Activated naive CD4-positive, alpha-beta T cell treated with Interleukin-2 at 50 U/mL for 16 hours (primary cell): ENCODE data around the gene IFTAP.

Experiments used
- DNase-seq: peaks from one replicate; pipeline ENCODE4 v3.0.0-alpha.2; 2020

Gene IFTAP

DNA sequence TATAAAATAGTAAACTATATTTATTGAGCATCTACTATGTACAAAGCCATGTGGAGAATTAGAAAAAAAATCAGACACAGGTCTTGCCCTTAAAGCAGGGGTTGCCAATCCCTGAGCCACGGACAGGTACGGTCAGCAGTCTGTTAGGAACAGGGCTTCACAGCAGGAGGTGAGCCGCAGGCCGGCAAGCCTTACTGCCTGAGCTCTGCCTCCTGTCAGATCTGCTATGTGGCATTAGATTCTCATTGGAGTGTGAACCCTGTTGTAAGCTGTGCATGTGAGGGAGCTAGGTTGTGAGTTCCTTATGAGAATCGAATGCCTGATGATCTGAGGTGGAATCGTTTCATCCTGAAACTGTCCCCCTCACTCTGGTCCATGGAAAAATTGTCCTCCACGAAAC is 5.9 kb downstream of the IFTAP start:
- DNase-seq: no peak

DNA sequence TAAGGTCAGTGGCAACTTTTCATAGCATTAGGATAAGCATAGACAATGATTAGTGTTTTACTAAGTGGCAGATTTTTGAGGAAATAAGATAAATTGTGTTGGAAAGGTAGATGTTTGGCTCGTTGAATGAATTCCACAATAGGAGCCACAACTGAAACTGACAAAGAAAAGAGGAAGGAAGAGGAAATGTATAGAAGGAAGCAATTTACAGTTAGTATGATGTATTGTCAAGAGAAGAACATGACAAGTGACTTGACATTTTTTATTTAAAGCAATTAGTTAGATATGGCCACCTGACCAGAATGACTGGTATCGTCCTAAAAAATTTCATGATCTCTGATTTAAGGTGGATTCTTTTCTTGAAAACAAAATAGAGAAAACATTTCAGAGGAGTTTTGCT is 6.9 kb downstream of the IFTAP start:
- no peak for DNase-seq

DNA sequence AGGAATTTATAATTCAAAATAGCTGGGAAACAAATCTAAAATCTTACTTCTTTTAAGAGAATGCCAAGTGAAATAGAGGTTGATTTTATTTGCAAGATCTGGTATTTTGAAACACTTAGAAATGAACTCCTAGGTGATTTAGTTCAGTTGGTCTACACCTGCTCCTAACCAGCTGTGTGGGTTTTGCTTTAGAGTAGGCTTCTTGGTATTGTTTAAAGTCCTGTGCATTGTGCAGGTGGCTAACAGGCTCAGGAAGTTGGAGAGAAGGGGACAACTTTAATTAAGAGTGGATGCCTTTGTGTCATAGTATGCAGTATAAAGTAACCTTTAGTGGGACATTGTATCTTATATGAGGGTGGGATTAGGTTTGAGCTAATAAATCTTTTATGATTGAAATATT is 7.8 kb downstream of the IFTAP start:
- DNase-seq: no peak

DNA sequence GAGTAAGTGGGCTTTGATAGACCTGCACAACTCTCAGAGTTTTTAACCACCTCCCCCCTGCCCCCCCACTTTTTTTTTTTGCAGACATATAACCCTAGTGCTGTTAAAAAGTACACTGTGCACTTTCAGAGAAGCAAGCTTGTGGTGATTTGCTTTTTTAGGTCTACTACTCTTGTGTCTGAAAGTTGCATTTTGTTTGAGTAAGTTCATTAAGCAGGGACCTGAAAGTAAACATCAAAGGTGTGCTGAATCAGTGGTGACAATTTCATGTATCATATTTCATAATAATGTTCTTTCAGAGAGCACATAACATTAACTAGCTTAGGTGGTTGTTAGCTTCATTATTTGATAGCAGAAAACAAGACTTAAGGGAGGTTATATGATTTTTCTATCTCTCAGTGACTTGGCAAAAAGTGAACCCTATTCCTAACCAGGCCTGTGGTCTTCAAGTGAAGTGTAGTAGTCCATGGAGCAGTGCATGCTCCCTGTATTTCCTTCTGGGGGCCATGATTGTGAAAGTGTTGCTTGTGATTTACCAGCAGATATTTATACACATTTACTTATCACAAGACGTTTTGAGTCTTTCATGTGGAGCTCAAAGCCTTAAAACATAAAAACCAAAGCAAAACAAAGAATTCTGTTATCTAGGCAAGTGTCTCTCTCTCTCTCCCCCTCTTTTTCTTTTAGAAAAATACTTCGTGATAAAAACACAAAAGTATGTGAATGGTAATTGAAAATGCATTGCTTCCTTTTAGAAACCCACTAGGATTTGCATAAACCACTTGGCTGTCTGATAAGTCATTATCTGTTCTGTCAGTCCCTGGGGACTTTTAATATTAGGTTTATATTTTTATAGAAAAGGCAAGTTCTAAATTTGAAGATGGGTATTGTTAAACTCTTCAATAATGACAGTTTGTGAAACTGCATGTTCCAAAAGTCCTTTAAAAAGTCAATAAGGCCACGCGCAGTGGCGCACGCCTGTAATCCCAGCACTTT is 11.2 kb downstream of the IFTAP start:
- no peak for DNase-seq

DNA sequence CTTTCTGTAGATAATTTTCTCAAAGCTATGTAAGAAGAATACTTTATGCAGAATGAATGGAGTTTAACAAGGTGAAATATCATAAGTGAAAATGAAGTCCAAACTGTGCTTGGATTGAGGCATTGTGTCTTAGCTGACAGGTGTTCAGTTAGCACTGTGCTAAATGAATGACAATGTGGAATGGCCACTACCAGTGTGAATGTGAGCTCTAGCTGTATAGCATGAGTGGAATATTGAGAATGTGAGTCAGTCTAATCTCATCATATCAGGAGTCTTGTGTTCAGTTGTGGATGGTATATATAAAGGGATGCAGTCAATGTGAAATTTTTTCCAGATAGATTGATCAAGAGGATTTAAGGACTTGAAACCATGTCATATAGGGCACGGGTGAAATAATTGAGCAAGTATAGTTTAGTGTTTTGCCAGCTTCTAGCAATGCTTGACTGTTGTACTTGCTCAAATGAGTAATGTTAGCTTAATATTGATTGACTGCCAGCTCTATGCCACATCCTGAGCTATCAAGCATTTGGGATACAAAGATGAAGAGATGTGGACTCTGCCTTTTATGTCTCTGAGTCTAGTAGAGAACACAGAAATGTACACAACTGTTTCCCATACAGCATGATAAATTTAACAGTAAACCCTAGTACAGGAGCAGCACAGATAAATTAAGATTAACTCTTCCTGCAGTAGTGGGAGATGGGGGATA is 14.3 kb downstream of the IFTAP start:
- no peak for DNase-seq

DNA sequence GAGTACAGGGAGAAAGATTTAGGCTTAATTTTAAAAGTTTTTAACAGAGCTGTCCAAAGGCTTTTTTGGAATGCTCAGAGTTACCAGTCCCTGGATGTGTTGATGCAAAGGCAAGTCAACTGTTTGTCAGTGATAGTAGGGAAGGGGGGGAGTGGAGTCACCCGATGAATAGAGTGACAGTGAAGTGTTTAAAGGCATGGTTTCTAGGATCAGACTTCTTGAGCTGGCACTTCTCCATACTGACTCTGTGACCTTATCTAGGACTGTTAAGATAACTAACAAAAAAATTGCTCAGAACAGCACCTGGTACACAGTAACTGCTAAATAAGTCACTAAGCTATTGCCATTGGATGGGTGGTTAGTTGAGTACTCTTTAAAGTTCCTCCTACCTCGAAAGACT is 15.1 kb downstream of the IFTAP start:
- DNase-seq: no peak

DNA sequence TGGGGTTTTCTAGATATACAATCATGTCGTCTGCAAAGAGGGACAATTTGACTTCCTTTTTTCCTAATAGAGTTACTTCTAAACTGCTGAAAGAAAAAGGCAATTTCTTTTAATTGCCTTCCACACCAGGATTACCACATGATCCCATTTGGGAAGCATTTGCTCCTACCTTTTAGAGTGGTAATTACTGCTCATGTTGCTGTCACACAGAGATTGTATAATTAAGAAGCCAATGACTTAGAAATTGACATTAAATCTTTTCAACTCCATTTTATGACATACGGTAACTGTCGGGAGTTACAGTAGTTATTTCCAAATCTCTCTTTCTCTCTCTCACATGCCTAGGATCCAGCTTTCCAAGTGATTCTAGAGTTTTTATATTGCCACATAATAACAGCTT is 21.5 kb downstream of the IFTAP start:
- DNase-seq: no peak

DNA sequence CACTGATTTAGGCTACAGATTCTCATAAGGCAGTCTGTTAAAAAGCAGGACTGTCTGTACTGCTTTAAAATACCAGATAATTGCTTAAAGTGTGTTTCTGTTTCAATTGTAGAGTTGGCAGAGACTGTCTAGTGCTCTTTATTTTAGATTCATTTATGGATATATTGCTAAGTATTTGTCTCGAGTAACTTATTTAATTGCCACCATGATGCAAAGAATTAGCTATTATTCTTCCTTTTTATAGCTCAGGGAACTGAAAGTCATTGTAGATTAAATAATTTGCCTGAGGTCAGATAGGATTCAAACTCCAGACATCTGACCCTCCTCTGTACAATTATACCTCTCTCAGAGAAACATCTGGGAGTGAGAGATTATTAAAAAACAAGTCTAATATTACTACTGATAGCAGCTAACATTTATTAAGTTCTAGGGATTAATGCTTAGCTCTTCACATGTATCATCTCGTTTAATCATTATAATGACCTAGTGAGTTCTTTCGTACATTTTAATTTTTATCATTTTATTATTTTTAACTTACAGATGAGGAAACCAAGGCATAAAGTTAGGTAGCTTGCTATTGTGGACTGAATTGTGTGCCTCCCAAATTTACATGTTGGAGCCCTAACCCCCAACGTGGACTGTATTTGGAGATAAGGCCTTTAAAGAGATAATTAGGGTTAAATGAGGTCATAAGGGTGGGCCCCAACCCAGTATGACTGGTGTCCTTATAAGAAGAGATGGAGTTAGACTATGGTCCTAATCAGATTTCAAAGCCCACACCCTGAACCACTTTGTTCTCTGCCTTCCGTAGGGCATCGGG is 23.5 kb downstream of the IFTAP start:
- DNase-seq: no peak

DNA sequence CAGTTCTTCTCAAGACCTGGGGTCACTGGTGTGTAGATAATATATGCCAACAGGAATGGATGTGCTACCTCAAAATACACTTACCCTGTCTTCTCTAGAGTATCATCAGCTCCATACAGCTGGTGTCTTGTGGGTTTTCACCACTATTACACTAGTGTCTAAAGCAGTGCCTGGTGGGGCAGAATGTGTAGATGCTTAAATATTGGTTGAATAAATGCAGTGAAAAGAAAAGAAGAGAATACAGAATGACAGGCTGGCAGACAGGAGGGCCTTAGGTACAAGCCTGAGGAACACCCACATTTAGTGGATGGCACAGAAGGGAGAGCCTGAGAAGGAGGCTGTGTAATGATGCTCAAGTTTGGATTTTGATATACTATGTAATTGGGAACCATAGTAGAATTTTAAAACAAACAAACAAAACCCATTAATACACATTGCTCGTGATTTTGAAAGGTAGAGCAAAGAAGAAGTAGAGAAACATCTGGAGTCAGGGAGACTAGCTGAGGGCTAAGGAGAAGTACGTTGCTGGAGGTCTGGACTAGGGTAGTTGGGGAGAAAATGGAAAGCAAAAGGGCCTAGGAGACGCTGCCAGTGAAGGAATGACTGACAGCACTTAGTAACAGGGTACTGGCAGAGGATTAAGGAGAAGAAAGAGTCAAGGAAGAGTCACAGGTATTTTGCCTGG is 24.2 kb downstream of the IFTAP start:
- no peak for DNase-seq

DNA sequence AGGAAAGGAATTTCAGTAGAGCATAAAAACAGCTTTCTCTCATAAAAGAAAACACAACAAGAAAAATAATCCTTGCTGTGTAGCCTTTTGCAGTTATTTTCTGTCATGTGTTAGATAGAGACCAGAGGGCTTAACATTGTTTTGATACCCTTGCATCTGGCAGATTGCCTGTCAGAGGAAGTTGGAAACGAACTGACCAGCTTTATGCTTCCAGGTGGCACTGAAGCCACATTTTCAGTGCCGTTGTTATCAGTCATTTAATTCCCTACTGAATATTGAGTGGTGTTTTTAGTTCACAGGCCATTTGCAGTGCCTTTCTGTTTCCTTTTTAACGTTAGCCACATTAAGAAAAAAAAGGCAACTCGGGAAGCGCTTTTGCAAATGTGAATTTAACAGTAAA is 25.2 kb downstream of the IFTAP start:
- no peak for DNase-seq

DNA sequence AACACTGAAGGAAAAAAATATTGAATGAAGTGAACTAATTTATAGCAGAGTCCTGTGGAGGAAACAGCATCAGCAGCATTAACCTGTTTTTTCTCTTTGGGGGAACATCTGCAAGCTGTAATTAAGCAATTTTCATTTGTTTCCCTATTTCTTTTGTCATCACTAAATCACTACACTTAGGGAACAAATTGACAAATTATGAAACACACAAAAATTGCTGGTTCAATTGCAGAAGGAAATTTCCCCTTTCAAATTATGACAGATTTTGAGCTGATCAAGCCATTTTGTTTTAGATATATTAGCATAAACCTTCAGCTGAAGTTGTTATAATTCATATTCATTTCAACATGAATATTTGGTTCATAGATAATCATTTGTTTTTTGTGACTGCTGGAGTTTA is 25.9 kb downstream of the IFTAP start:
- DNase-seq: no peak

DNA sequence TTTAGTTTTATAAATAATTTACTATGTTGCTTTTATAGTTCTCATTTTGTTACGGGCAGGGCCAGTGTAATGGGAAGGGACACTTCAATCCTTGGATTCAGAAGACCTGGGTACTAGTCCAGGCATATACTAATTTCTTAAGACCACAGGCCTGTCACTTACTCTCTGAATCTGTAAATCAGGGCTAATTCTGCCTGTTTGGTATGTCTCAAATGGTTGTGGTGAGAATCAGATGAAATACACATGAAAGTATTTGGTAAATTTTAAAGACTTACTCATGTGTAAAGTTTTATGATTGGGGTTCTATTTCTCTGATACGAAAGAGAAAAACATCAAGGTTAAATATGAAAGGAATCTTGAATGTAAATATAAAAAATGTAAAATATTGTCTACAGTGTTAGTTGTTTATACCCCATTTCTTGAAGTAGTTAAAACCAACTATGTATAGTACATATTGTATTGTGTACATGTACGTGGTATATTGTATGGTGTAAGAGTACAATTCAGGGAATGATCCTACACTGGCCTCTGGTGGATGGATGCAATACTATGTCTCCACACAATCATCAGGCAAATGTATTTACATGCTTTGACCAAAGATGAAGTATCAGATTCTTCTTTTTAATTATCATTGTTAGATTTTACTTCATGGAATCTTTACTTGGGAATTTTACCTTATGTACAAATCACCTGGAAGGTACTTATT is 28.3 kb downstream of the IFTAP start:
- DNase-seq: no peak

DNA sequence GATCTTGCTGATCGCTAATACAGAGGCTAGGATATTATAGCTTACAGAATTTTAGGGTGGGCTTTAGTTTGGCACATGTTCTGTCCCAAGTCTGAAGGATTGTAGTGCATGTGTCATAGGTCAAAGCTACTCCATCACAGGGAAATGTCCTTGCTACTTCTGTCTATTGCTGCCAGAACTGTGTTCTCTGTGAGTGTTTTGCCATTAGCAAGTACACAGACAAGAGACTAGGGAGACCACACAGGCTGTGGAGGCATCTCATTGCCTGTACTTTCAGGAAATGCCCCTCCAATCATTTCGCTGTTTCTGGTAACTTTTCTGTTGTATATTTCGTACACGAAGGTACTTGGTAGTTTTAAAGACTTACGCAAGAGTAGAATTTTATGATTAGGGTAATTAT is 29.2 kb downstream of the IFTAP start:
- DNase-seq: no peak

DNA sequence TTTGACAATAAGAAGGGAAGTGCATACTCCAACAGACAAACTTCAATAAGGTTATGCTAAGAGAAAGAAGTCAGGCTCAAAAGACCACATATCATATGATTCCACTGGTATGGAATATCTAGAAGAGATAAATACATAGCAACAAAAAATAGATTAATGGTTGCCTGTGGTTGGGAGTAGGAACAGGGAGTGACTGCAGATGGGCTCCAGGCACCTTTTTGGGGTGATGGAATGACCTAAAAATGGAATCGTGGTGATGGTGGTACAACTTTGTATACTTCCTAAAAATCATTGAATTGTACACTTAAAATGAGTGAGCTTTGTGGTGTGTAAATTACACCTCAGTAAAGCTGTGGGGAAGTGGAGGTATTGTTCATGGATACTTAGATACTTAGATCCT is 32.7 kb downstream of the IFTAP start:
- DNase-seq: no peak

DNA sequence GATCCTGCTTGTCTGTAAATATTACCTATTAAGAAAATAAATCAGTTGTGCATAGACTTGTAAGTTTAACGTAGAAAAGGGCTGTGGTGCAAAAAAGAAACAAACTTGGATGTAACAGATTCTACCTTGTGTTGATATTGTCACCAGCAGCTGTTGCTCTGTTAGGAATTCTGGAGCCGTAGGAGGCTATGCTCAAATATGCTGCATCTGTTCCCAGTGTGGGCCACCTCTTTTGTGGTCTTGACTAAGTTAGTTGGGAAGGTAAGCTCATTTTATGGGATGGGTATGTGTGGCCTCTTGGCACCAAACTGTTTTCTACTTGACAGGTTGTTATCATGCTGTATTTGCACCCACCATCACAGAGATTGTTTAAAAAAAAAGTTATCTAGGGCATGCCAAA is 33.2 kb downstream of the IFTAP start:
- no peak for DNase-seq

DNA sequence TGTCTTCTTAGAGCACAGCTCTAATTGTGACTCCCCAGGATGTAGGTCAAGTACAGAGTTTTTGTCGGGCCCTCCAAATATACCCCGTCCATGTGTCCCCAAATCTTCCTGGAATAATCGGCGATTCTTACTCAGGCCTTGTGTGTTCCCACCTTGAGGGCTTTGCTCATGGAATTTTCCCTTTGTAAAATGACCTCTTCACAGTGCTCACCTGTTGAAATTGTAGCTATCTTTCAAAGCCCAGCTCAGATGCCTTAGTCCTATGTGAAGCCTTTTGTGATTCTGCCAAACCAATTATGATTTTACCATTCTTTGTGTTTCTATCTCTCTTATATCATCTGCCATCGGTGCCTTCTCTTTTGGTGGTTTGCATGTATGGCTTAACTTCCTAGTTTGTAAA is 33.8 kb downstream of the IFTAP start:
- DNase-seq: no peak

DNA sequence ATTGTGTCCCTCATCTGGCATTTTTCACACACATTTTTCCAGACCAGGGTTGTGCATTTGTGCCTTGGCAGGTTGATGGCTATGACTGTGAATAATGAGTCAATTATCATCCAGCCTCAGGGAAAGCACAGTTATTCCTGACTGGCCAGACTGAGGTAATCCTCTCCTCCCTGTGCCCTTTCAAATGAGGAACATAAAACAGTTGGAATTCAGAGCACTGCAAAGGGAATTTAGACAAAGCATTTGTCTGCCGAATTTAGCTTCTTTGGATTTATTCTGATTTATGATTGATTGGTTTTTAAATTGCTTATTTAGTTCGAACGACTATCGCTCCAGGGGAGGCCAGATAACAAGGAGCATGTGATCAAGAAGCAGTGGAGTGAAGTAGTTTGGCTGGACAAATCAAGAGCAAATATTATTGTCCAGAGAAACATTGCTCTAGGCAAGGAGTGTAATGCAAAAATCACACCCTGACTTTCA is 34.5 kb downstream of the IFTAP start:
- no peak for DNase-seq

DNA sequence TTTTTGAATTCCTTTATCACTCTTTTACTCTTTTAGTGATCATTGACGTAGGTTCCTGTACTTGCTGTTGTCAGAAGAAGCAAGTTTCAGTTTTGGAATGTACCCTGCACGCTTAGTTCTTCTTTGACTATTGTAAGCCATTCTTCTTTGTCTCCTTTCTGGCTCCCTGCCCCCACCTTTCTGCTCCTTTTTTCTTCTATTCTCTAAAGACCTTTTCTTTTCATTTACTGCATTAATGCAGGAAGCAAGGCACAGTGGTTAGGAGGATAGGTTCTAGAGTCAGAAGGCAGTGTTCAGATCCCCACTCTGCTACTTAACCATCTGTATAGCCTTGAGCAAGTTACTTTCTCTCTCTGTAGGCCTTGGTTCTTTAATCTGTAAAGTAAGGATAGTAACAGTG is 37.5 kb downstream of the IFTAP start:
- DNase-seq: no peak

DNA sequence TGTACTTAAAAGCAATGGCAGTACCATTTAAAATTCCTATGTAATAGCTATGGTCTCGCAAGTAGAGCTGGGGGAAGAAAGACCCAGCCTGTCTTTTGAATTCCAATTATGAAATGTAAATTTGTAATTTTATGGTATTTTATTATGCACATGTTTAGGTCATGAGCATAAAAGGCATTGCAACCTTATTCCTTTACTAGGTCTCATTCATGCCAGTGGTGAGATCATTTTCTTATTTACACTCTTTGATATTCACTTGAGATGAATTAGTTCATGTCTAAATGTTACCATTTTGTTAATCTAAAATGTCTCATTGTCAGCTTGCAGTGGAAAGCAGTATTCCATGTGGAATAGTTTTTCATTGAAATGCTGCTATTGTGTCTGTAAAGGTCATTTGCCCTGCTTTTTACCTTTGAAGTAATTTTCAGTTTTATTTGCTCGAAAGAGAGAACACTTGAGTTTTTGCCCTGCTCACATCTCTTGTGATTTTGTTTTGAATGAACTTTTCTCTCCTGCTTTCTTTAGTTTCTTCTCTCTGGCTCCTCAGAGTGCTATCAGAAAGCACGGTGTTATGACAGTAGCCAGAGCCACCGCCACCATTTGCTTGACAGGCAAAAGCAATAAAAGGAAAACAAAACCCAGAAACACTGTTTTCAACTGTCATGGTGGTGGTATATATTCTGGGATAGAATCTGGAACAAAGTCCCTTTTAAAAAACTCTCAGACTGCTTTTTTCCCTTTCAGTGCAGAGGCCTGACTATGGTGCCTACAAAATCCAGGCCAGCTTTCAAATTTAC is 41.0 kb downstream of the IFTAP start:
- DNase-seq: no peak

DNA sequence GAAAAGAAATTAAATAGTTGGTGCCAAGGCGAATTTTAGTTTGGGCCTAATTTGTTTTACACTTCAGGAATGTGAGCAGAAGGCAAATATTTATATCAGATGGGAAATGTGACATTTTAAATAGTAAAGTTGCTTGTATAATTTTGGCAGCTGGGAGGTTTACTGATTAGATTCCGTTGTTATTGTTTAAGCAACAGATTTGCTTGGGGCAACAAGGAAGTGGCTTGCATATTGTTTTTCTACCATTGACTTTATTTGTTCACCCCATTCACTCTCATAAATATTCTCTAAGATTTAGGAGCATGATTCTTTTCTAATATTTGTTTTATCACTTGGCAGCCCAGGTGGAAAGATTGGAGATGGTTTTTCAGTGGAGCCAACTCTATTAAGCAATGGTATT is 44.3 kb downstream of the IFTAP start:
- DNase-seq: no peak

DNA sequence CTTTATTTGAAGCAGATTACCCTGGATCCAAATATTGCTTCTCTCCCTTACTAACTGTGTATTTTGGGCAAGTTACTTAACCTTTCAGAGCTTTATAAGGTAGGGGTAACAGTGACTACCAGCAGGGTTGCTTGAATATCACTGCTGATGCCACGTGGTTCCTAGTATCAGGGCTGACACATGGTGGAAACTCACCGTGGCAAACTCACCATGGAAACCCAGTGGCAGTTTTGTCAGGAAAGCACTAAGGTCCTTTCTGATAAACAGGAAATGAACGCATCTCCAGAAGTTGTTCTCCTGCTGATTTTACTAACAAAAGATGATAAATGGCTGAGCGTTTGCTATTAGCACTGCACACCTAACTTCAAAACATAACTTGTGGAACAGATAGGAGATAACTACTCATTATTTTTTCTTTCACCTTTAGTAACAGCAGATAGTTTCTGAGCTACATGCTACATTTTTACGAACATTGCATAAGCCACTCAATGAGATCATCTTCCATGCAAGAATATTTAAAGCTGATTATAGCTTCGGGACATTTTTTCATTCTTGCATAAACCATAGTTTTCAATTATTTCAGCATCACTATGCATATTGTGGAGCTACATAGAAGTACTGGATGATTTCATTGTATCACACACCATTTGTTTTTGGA is 63.4 kb downstream of the IFTAP start:
- no peak for DNase-seq
